Endothelial cell of umbilical vein (primary cell): ENCODE measurements around the gene TMEM178A. TPM values are rescaled to one million over a fixed set of nuclear protein-coding genes. Genes with fewer than 3 reads are reported as not detected.

Experiments used
- BruUV-seq: library from RNA; stranded (reverse); fragments of 400-500 nt; replicated peaks from 2 replicates; lab custom pipeline; 2021; lab: Mats Ljungman, UMichigan
- CTCF ChIA-PET: fragments of 300-600, 350-600 bp; sonication (Branson Sonifier 250); formaldehyde crosslinking; loops from one replicate; lab custom pipeline; 2021; ENCODE audit warnings: antibody characterized with exemption, inconsistent platforms; lab: Charles Lee
- POLR2A ChIA-PET: fragments of 300-600, 350-600 bp; sonication (Branson Sonifier 250); formaldehyde crosslinking; loops from one replicate; lab custom pipeline; 2021; ENCODE audit warnings: antibody characterized with exemption, inconsistent platforms; lab: Charles Lee
- DNase-seq: peaks from one replicate; pipeline ENCODE4 v3.0.0-alpha.2; 2011; ENCODE audit warnings: low read depth, low spot score
- FAIRE-seq: peaks from 2 replicates; lab custom pipeline; 2011; peaks lifted over from hg19 to GRCh38; lab: Jason Lieb, UNC
- H2AFZ ChIP-seq: 2 replicates; pipeline ENCODE4 v1.6.0; 2012; ENCODE audit warnings: low read depth, low read length, control low read depth, inconsistent platforms
- H3K27ac ChIP-seq: 2 replicates; pipeline ENCODE4 v1.5.1; 2011; ENCODE audit warnings: low read depth, mild to moderate bottlenecking, control low read depth, low read length, moderate library complexity; ENCODE audit not compliant: insufficient read depth
- H3K27me3 ChIP-seq, 2 experiments: 2 replicates each; pipeline versions ENCODE4 v1.6.0 to v1.6.1; 2011; ENCODE audit warnings: low read length in 2 of 2, mixed read lengths in 1 of 2; ENCODE audit not compliant: control insufficient read depth in 2 of 2, insufficient read depth in 2 of 2
- H3K36me3 ChIP-seq, 2 experiments: 2 replicates in 1 of 2; 3 replicates in 1 of 2; pipeline ENCODE4 v1.5.1; 2011; ENCODE audit warnings: low read length in 2 of 2, mild to moderate bottlenecking in 1 of 2, moderate library complexity in 1 of 2; ENCODE audit not compliant: control insufficient read depth in 2 of 2, insufficient read depth in 2 of 2; ENCODE audit errors: extremely low read depth in 1 of 2
- H3K4me1 ChIP-seq: 3 replicates; pipeline ENCODE4 v1.5.1; 2011; ENCODE audit warnings: mild to moderate bottlenecking, low read length; ENCODE audit not compliant: control insufficient read depth, insufficient read depth; ENCODE audit errors: extremely low read depth
- H3K4me2 ChIP-seq: 2 replicates; pipeline ENCODE4 v1.6.1; 2011; ENCODE audit warnings: low read length, control low read depth, mixed read lengths; ENCODE audit not compliant: insufficient read depth
- H3K4me3 ChIP-seq, 3 experiments: fragments of 200-600 bp in 1 of 3; sonication (generic), shearing (Covaris generic) in 1 of 3; replicated peaks in 1 of 3; 2 replicates each; pipeline ENCODE4 v1.5.1; 2011 to 2016; ENCODE audit warnings: control low read depth in 3 of 3, low read length in 3 of 3, mild to moderate bottlenecking in 2 of 3, inconsistent platforms in 1 of 3, low read depth in 1 of 3, moderate library complexity in 1 of 3; ENCODE audit not compliant: insufficient read depth in 1 of 3
- H3K79me2 ChIP-seq: 2 replicates; pipeline ENCODE4 v1.6.0; 2012; ENCODE audit warnings: low read length, inconsistent platforms; ENCODE audit not compliant: control insufficient read depth, insufficient read depth
- H3K9ac ChIP-seq: replicated peaks from 2 replicates; pipeline ENCODE3; 2011; ENCODE audit warnings: low read length, control low read depth; ENCODE audit not compliant: insufficient read depth; ENCODE audit errors: extremely low read depth
- H3K9me1 ChIP-seq: replicated peaks from 3 replicates; pipeline ENCODE4 v1.6.0; 2011; ENCODE audit warnings: mild to moderate bottlenecking, low read length; ENCODE audit not compliant: control insufficient read depth, insufficient read depth; ENCODE audit errors: extremely low read depth
- H3K9me3 ChIP-seq: replicated peaks from 2 replicates; pipeline ENCODE4 v1.5.1; 2012; ENCODE audit warnings: low read length, inconsistent platforms; ENCODE audit not compliant: control insufficient read depth, insufficient read depth
- H4K20me1 ChIP-seq: replicated peaks from 2 replicates; pipeline ENCODE3; 2011; ENCODE audit warnings: mild to moderate bottlenecking, low read length; ENCODE audit not compliant: control insufficient read depth, insufficient read depth; ENCODE audit errors: extremely low read depth
- CTCF ChIP-seq, 2 donors: IDR thresholded peaks; 1 replicate in 1 of 2; 2 replicates in 1 of 2; pipeline ENCODE4 v1.5.1; 2011; ENCODE audit warnings: low read length in 2 of 2, mild to moderate bottlenecking in 2 of 2, moderate library complexity in 2 of 2, control low read depth in 1 of 2, inconsistent platforms in 1 of 2, low read depth in 1 of 2; ENCODE audit not compliant: insufficient read depth in 1 of 2; ENCODE audit errors: extremely low read depth in 1 of 2
- EZH2 ChIP-seq: IDR thresholded peaks from 2 replicates; pipeline ENCODE4 v1.6.1; 2012; ENCODE audit warnings: borderline replicate concordance, low read depth, mild to moderate bottlenecking, moderate library complexity, low read length, inconsistent platforms; ENCODE audit not compliant: severe bottlenecking
- FOS ChIP-seq: IDR thresholded peaks from 2 replicates; pipeline ENCODE4 v1.6.1; 2011; ENCODE audit warnings: mild to moderate bottlenecking, low read length, moderate library complexity, borderline replicate concordance; ENCODE audit not compliant: insufficient read depth
- GATA2 ChIP-seq: IDR thresholded peaks from 2 replicates; pipeline ENCODE4 v1.7.0; 2011; ENCODE audit warnings: low read depth, mild to moderate bottlenecking, moderate library complexity, mixed read lengths, low read length; ENCODE audit not compliant: insufficient read length, insufficient read depth
- JUN ChIP-seq: IDR thresholded peaks from 2 replicates; pipeline ENCODE4 v1.6.1; 2011; ENCODE audit warnings: borderline replicate concordance, low read depth; ENCODE audit not compliant: insufficient read length, insufficient read depth
- MAX ChIP-seq: IDR thresholded peaks from 2 replicates; pipeline ENCODE4 v1.6.1; 2011; ENCODE audit not compliant: insufficient read depth, insufficient read length
- MYC ChIP-seq: IDR thresholded peaks from one replicate; pipeline ENCODE4 v1.6.1; 2011; ENCODE audit warnings: mild to moderate bottlenecking, low read depth, low read length
- POLR2A ChIP-seq: IDR thresholded peaks from 2 replicates; pipeline ENCODE4 v1.6.1; 2012; ENCODE audit warnings: low read depth, mild to moderate bottlenecking, control low read depth, low read length
- POLR2AphosphoS5 ChIP-seq: IDR thresholded peaks from 2 replicates; pipeline ENCODE4 v1.6.1; 2012; ENCODE audit warnings: low read depth, mild to moderate bottlenecking, control low read depth, low read length, moderate library complexity; ENCODE audit not compliant: insufficient read depth
- dilution Hi-C: fragments of 300-500 bp; cut with MboI; formaldehyde crosslinking; loops from one replicate; pipeline ENCODE4 v1.15.0; 2019; ENCODE audit warnings: low sequenced_read_pairs; ENCODE audit not compliant: extremely low pct_ligation_motif_present
- intact Hi-C: fragments of 100-400 bp; cut with micrococcal nuclease; formaldehyde crosslinking; loops from one replicate; pipeline ENCODE4 v1.10.0; 2022
- polyA plus RNA-seq, 4 experiments: library from polyadenylated mRNA; depleted of rRNA in 3 of 4; stranded (reverse) in 3 of 4; unstranded in 1 of 4; fragments of >200 nt; gene quantifications; 2 replicates each; pipeline versions ENCODE4 v1.2.1 to v1.2.3, GENCODE V29; 2011 to 2012; ENCODE audit warnings: missing spikeins in 1 of 4
- total RNA-seq: library from RNA; stranded (reverse); gene quantifications from 2 replicates; pipeline ENCODE4 v1.2.3, GENCODE V29; 2021

TMEM178A gene
- total and polyA plus RNA-seq, 2 donors (not counting 3 experiments of a cell fraction or from before 2014, with no cell fraction given), result 1.5 to 2.8 TPM

- TF ChIP-seq FOS (no peak), MAX (no peak)
Measured at GRCh38 chr2:39629646-39630045, 36.1 kb upstream of the TMEM178A start.

DNA sequence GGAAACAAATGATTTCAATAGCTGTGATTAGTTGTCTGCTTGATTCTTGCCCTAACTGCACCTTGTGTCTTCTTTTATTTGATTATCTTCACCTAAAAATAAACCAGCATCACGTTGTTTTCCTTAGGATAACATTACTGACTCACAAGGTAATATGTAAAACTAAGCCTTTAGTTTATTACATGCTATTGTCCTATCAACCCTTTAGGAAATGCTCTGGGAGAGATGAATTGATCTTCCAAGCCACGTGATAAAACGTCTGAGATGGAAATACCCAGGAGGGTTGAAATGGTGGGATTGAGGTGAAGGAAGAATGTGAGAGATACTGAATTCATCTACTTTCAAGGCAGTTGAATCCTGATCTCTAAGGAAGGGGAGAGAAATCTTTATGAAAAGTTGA, 34.5 kb upstream of the TMEM178A start:
- FAIRE-seq (no peak), DNase-seq (no peak)
- Histone ChIP-seq H3K4me1 (no peaks in the 10 kb centered on the region), H3K36me3 (no peaks in the 10 kb centered on the region), H3K9me3 (no peaks in the 10 kb centered on the region), H3K27me3 (peaks cover 0 to 2% of the 10 kb centered on the region in 2 experiments), H2AFZ (no peak overlapping the region), H3K4me3 (no peak overlapping the region), H3K9ac (no peak overlapping the region), H3K9me1 (no peaks in the 10 kb centered on the region), H3K4me2 (no peak overlapping the region), H3K27ac (no peak overlapping the region), H4K20me1 (no peaks in the 10 kb centered on the region), H3K79me2 (no peaks in the 10 kb centered on the region)
- no TSS peak for BruUV-seq
- dilution Hi-C loops, result no loop called here
- ChIA-PET POLR2A (no interaction called here), CTCF (no interaction called here)
- intact Hi-C loops, result no loop called here
- TF ChIP-seq MYC, result no peak
- TF ChIP-seq EZH2, result no peak
- TF ChIP-seq MAX, result no peak
- TF ChIP-seq CTCF (IDR thresholded peaks at IDR 0.05; ENCODE audit: extremely low read depth in 1 of 2, insufficient read depth in 1 of 2, low read depth in 1 of 2, low read length in 2 of 2), result no peak
- TF ChIP-seq POLR2AphosphoS5, result no peak
- no peak for TF ChIP-seq GATA2
- TF ChIP-seq FOS, result no peak
- TF ChIP-seq POLR2A, result no peak
- TF ChIP-seq JUN, result no peak

More at GRCh38 chr2:39629646-39630045, 36.1 kb upstream of the TMEM178A start:
- Histone ChIP-seq H3K27ac (no peak overlapping the region), H3K4me2 (no peak overlapping the region), H2AFZ (no peak overlapping the region), H4K20me1 (no peaks in the 10 kb centered on the region), H3K4me3 (no peak overlapping the region), H3K36me3 (no peaks in the 10 kb centered on the region), H3K4me1 (no peaks in the 10 kb centered on the region), H3K9ac (no peak overlapping the region), H3K9me3 (no peaks in the 10 kb centered on the region), H3K27me3 (no peaks in the 10 kb centered on the region), H3K79me2 (no peaks in the 10 kb centered on the region), H3K9me1 (no peaks in the 10 kb centered on the region)
- POLR2A ChIA-PET, result no interaction called here
- dilution Hi-C loops (no loop called here), intact Hi-C loops (no loop called here)
- FAIRE-seq (no peak), DNase-seq (no peak)
- BruUV-seq, result no TSS peak
- CTCF ChIA-PET, result no interaction called here
